Measurements from ENCODE around the gene ATG16L1. TPM values are rescaled to one million over a fixed set of nuclear protein-coding genes. Genes with fewer than 3 reads are reported as not detected.
A peak's percentile ranks its signal among the peaks of the same experiment; 100 is the strongest.

ATG16L1 gene
- total and polyA plus RNA-seq, 8 donors: 7.4 to 15.0 (median 10.5) TPM

- Histone ChIP-seq H3K36me3 (no peaks in the 10 kb centered on the region), H3K27ac (no peak overlapping the region), H3K27me3 (no peaks in the 10 kb centered on the region), H3K4me1 (no peaks in the 10 kb centered on the region), H3K9me3 (no peaks in the 10 kb centered on the region), H3K4me3 (no peak overlapping the region)
- no peak for ATAC-seq
- no peak for DNase-seq
- intact Hi-C loops (cut with DNase I): loop anchor here in 1 of 3 donors (10.0 kb wide), 1 partner anchor 136 kb away; no protein-coding TSS in a partner anchor
- TF ChIP-seq CTCF (IDR thresholded peaks at IDR 0.05): no peak
- FAIRE-seq: no peak
- WGBS, 2 donors: 53 to 74% methylated on average over 2 of the region's 2 CpGs
Observed at GRCh38 chr2:233240897-233241296, 10.6 kb upstream of the ATG16L1 start.

GRCh38 chr2:233241803-233242202 is 9.7 kb upstream of the ATG16L1 start:
- no peak for TF ChIP-seq CTCF (IDR thresholded peaks at IDR 0.05)
- FAIRE-seq (no peak), DNase-seq (no peak), ATAC-seq (no peak)
- WGBS, 2 donors: 75 to 80% methylated on average over 3 of the region's 3 CpGs
- intact Hi-C loops (cut with DNase I): loop anchor here in 1 of 3 donors (10.0 kb wide), 1 partner anchor 137 kb away; no protein-coding TSS in a partner anchor
- Histone ChIP-seq H3K27ac (no peak overlapping the region), H3K4me1 (no peaks in the 10 kb centered on the region), H3K36me3 (no peaks in the 10 kb centered on the region), H3K27me3 (no peaks in the 10 kb centered on the region), H3K4me3 (no peak overlapping the region), H3K9me3 (no peaks in the 10 kb centered on the region)

- ATAC-seq: peak in 2 of 4 donors; percentile 63 to 74
- no peak for FAIRE-seq
Observed at GRCh38 chr2:233242231-233242927, 9.1 kb upstream of the ATG16L1 start.

GRCh38 chr2:233243348-233243747 is 8.1 kb upstream of the ATG16L1 start:
- H3K36me3 ChIP-seq: no peaks in the 10 kb centered on the region
- H3K9me3 ChIP-seq: no peaks in the 10 kb centered on the region
- intact Hi-C loops (cut with DNase I): loop anchor here in 1 of 3 donors (10.0 kb wide), 1 partner anchor 139 kb away; no protein-coding TSS in a partner anchor
- no peak overlapping the region for H3K27ac ChIP-seq
- FAIRE-seq: no peak
- no peaks in the 10 kb centered on the region for H3K27me3 ChIP-seq
- no peak for ATAC-seq
- 53 to 54% methylated on average over 4 of the region's 4 CpGs for WGBS, 2 donors
- H3K4me3 ChIP-seq: no peak overlapping the region
- DNase-seq: no peak
- H3K4me1 ChIP-seq: no peaks in the 10 kb centered on the region
- no peak for TF ChIP-seq CTCF (IDR thresholded peaks at IDR 0.05)

More at GRCh38 chr2:233242231-233242927, 9.1 kb upstream of the ATG16L1 start:
- no peak for DNase-seq
- 66 to 75% methylated on average over 14 of the region's 14 CpGs for WGBS, 2 donors
- H3K4me3 ChIP-seq: no peak overlapping the region
- no peaks in the 10 kb centered on the region for H3K4me1 ChIP-seq
- H3K36me3 ChIP-seq: no peaks in the 10 kb centered on the region
- H3K9me3 ChIP-seq: no peaks in the 10 kb centered on the region
- no peak overlapping the region for H3K27ac ChIP-seq
- no peaks in the 10 kb centered on the region for H3K27me3 ChIP-seq
- no peak for TF ChIP-seq CTCF (IDR thresholded peaks at IDR 0.05)
- intact Hi-C loops (cut with DNase I): loop anchor here in 1 of 3 donors (10.0 kb wide), 1 partner anchor 138 kb away; no protein-coding TSS in a partner anchor

- DNase-seq: no peak
- 37 to 43% methylated on average over 5 of the region's 5 CpGs for WGBS, 2 donors
- no peak overlapping the region for H3K27ac ChIP-seq
- H3K4me3 ChIP-seq: no peak overlapping the region
- no peak for FAIRE-seq
- no peak for TF ChIP-seq CTCF (IDR thresholded peaks at IDR 0.05)
- intact Hi-C loops (cut with DNase I): loop anchor here in 2 of 3 donors (5.0 to 10.0 kb wide), 2 partner anchors 140 to 143 kb away; no protein-coding TSS in a partner anchor
- H3K36me3 ChIP-seq: no peaks in the 10 kb centered on the region
- no peak for ATAC-seq
- no peaks in the 10 kb centered on the region for H3K4me1 ChIP-seq
- no peaks in the 10 kb centered on the region for H3K9me3 ChIP-seq
- no peaks in the 10 kb centered on the region for H3K27me3 ChIP-seq
Observed at GRCh38 chr2:233244818-233245217, 6.7 kb upstream of the ATG16L1 start.
